Psoas muscle (tissue), 8 donors: ENCODE results near the gene BCAR3. TPM values are rescaled to one million over a fixed set of nuclear protein-coding genes. Genes with fewer than 3 reads are reported as not detected.
A peak's percentile ranks its signal among the peaks of the same experiment; 100 is the strongest.

Experiments
- ATAC-seq, 4 donors: fragments of 200-7000 bp; cut with Tn5 transposase; one replicate each; pipeline ENCODE4 v1.9.1; 2020; ENCODE audit warnings: moderate library complexity in 3 of 4, mild to moderate bottlenecking in 2 of 4
- DNase-seq, 2 donors: peaks; one replicate each; pipeline ENCODE4 v3.0.0-alpha.2; 2020
- H3K27ac ChIP-seq: fragments of 200-600 bp; one replicate; pipeline ENCODE4 v1.8.0; 2022
- H3K27me3 ChIP-seq, 3 donors: fragments of 200-600 bp in 1 of 3; one replicate each; pipeline versions ENCODE4 v1.6.1 to v1.8.0; 2013 to 2022; ENCODE audit warnings: low read length in 2 of 3, mild to moderate bottlenecking in 2 of 3, moderate library complexity in 1 of 3; ENCODE audit not compliant: insufficient read depth in 3 of 3
- H3K36me3 ChIP-seq, 2 donors: fragments of 200-600 bp in 1 of 2; one replicate each; pipeline versions ENCODE4 v1.6.1 to v1.8.0; 2013 to 2022; ENCODE audit warnings: low read depth in 1 of 2, mild to moderate bottlenecking in 1 of 2, moderate library complexity in 1 of 2; ENCODE audit not compliant: insufficient read depth in 1 of 2
- H3K4me1 ChIP-seq: fragments of 200-600 bp; one replicate; pipeline ENCODE4 v1.8.0; 2022
- H3K4me3 ChIP-seq: fragments of 200-600 bp; one replicate; pipeline ENCODE4 v1.8.0; 2022; ENCODE audit warnings: mild to moderate bottlenecking
- H3K9me3 ChIP-seq: fragments of 200-600 bp; one replicate; pipeline ENCODE4 v1.8.0; 2022
- CTCF ChIP-seq: fragments of 200-600 bp; IDR thresholded peaks from one replicate; pipeline ENCODE4 v1.8.0; 2022; ENCODE audit warnings: antibody characterized with exemption
- WGBS, 3 donors: extraction: QIAGEN DNeasy Blood & Tissue Kit; methylation state at CpG; one replicate each; pipeline versions ENCODE4 v1.1.6 to v1.1.7; 2013; 5-methylcytosine and 5-hydroxymethylcytosine counted together
- intact Hi-C, 2 donors: fragments of 100-400 bp; cut with DNase I; formaldehyde crosslinking; loops; one replicate each; pipeline versions ENCODE4 v1.11.0 to v1.14.2; 2022
- polyA plus RNA-seq, 3 donors: library from polyadenylated mRNA; stranded (reverse); fragments of 200-250 nt; gene quantifications; one replicate each; pipeline ENCODE4 v1.2.3, GENCODE V29; 2013
- total RNA-seq, 4 donors: library from RNA; stranded (reverse); fragmentation: NEBNext Ultra II Directional in 2 of 4; extraction: Animal tissue kit (Norgen Biotek cat#: 25700) in 2 of 4; gene quantifications; one replicate each; pipeline versions ENCODE4 v1.2.1 to v1.2.4, GENCODE V29; 2021 to 2023
- donor health status: healthy with polysubstance abuse.
- donor health status: DM: no; HTN: no; CAD: no; lungs with moderate emphysema.
- donor health status: Bipolar disorder and iron deficiency.
- donor health status: healthy.
- donor health status: DM: yes; HTN: yes; CAD: no.
- donor health status: DM: no; HTN: no; CAD: no.
- donor health status: DM: no; HTN: no; CAD: no.
- donor health status: DM: yes; HTN: yes; CAD: no.

BCAR3 gene
- total and polyA plus RNA-seq, 7 donors, result 15.8 to 64.1 (median 18.4) TPM

GRCh38 chr1:93625582-93626327 is 55.9 kb downstream of the BCAR3 start:
- DNase-seq (no peak), ATAC-seq (no peak)
- TF ChIP-seq CTCF, result no peak
- H3K27ac ChIP-seq, result no peak overlapping the region
- H3K36me3 ChIP-seq, result peaks cover 0 to 2% of the 10 kb centered on the region in 2 donors
- no peaks in the 10 kb centered on the region for H3K27me3 ChIP-seq
- no peaks in the 10 kb centered on the region for H3K9me3 ChIP-seq
- WGBS, 3 donors, result 48 to 53% (median 49%) methylated on average over 3 of the region's 3 CpGs
- peaks cover 7% of the 10 kb centered on the region for H3K4me1 ChIP-seq
- no peak overlapping the region for H3K4me3 ChIP-seq
- intact Hi-C loops, result no loop called here

- no peaks in the 10 kb centered on the region for H3K27me3 ChIP-seq
- H3K36me3 ChIP-seq, result peaks cover 0 to 2% of the 10 kb centered on the region in 2 donors
- no peaks in the 10 kb centered on the region for H3K9me3 ChIP-seq
- intact Hi-C loops, result loop anchor here (5.0 kb wide), 2 partner anchors 182 to 187 kb away; no protein-coding TSS in a partner anchor
- H3K4me3 ChIP-seq, result no peak overlapping the region
- DNase-seq (no peak), ATAC-seq (no peak)
- 40 to 52% (median 50%) methylated on average over 1 of the region's 1 CpG for WGBS, 3 donors
- H3K4me1 ChIP-seq, result peaks cover 10% of the 10 kb centered on the region
- TF ChIP-seq CTCF, result no peak
- peak overlapping the region; percentile 24 for H3K27ac ChIP-seq
Measured at GRCh38 chr1:93623875-93624274, 57.8 kb downstream of the BCAR3 start.

- H3K9me3 ChIP-seq, result no peaks in the 10 kb centered on the region
- no peak for DNase-seq
- H3K4me1 ChIP-seq, result peaks cover 10% of the 10 kb centered on the region
- no peaks in the 10 kb centered on the region for H3K27me3 ChIP-seq
- ATAC-seq, result no peak
- H3K36me3 ChIP-seq, result peaks cover 0 to 2% of the 10 kb centered on the region in 2 donors
- no peak for TF ChIP-seq CTCF
- H3K4me3 ChIP-seq, result no peak overlapping the region
- intact Hi-C loops, result loop anchor here (5.0 kb wide), 2 partner anchors 181 to 186 kb away; no protein-coding TSS in a partner anchor
- no peak overlapping the region for H3K27ac ChIP-seq
Measured at GRCh38 chr1:93623436-93623835, 58.2 kb downstream of the BCAR3 start.

GRCh38 chr1:93621246-93621645 is 60.4 kb downstream of the BCAR3 start:
- H3K27ac ChIP-seq, result no peak overlapping the region
- intact Hi-C loops, result loop anchor here (5.0 kb wide), 2 partner anchors 179 to 184 kb away; no protein-coding TSS in a partner anchor
- H3K4me3 ChIP-seq, result no peak overlapping the region
- ATAC-seq, result no peak
- TF ChIP-seq CTCF, result no peak
- H3K4me1 ChIP-seq, result peaks cover 28% of the 10 kb centered on the region
- H3K27me3 ChIP-seq, result no peaks in the 10 kb centered on the region
- no peak for DNase-seq
- peaks cover 0 to 2% of the 10 kb centered on the region in 2 donors for H3K36me3 ChIP-seq
- 97 to 98% (median 97%) methylated on average over 5 of the region's 5 CpGs for WGBS, 3 donors
- no peaks in the 10 kb centered on the region for H3K9me3 ChIP-seq
